Thymus (tissue), 11 donors: ENCODE measurements around the gene WWP2. TPM values are rescaled to one million over a fixed set of nuclear protein-coding genes. Genes with fewer than 3 reads are reported as not detected.

Experiments
- DNase-seq, 9 donors: peaks; one replicate each; pipeline ENCODE4 v3.0.0-alpha.2; 2013; ENCODE audit warnings: low spot score in 9 of 9, low read depth in 6 of 9, missing footprints in 1 of 9
- H3K27ac ChIP-seq, 2 donors: one replicate each; pipeline ENCODE4 v1.5.1; 2013; ENCODE audit warnings: control low read depth in 1 of 2, low read depth in 1 of 2, low read length in 1 of 2, mild to moderate bottlenecking in 1 of 2, moderate library complexity in 1 of 2
- H3K27me3 ChIP-seq, 2 donors: one replicate each; pipeline ENCODE4 v1.5.1; 2013; ENCODE audit warnings: low read length in 1 of 2; ENCODE audit not compliant: control insufficient read depth in 2 of 2, insufficient read depth in 1 of 2
- H3K36me3 ChIP-seq, 2 donors: one replicate each; pipeline ENCODE4 v1.5.1; 2013; ENCODE audit warnings: low read length in 1 of 2, mild to moderate bottlenecking in 1 of 2, moderate library complexity in 1 of 2; ENCODE audit not compliant: control insufficient read depth in 2 of 2, insufficient read depth in 2 of 2
- H3K4me1 ChIP-seq, 2 donors: one replicate each; pipeline ENCODE4 v1.5.1; 2013; ENCODE audit warnings: low read length in 2 of 2; ENCODE audit not compliant: control insufficient read depth in 2 of 2, insufficient read depth in 2 of 2
- H3K4me3 ChIP-seq, 2 donors: one replicate each; pipeline ENCODE4 v1.5.1; 2013; ENCODE audit warnings: low read length in 2 of 2, control low read depth in 1 of 2, mild to moderate bottlenecking in 1 of 2
- H3K9me3 ChIP-seq, 2 donors: one replicate each; pipeline ENCODE4 v1.5.1; 2013; ENCODE audit warnings: low read length in 1 of 2, mild to moderate bottlenecking in 1 of 2; ENCODE audit not compliant: control insufficient read depth in 2 of 2, insufficient read depth in 1 of 2
- WGBS: extraction: QIAGEN DNeasy Blood & Tissue Kit; methylation state at CpG from one replicate; pipeline ENCODE4 v1.1.7; 2013; 5-methylcytosine and 5-hydroxymethylcytosine counted together
- polyA plus RNA-seq: library from polyadenylated mRNA; stranded (reverse); fragments of 200-250 nt; gene quantifications from one replicate; pipeline ENCODE4 v1.2.3, GENCODE V29; 2013
- total RNA-seq: library from RNA; stranded (reverse); fragments of 120-200 nt; gene quantifications from one replicate; pipeline ENCODE4 v1.2.4, GENCODE V29; 2013
- donor health status: healthy.

Gene WWP2
- total and polyA plus RNA-seq, 2 donors = 13.5 to 21.1 TPM

GRCh38 chr16:69893106-69893505 lies 131.0 kb downstream of the WWP2 start:
- H3K36me3 ChIP-seq = peaks cover 16 to 19% of the 10 kb centered on the region in 2 donors
- no peaks in the 10 kb centered on the region for H3K9me3 ChIP-seq
- 95% methylated on average over 2 of the region's 2 CpGs for WGBS
- no peak overlapping the region for H3K4me3 ChIP-seq
- no peak for DNase-seq
- H3K27me3 ChIP-seq = no peaks in the 10 kb centered on the region
- no peaks in the 10 kb centered on the region for H3K4me1 ChIP-seq
- no peak overlapping the region for H3K27ac ChIP-seq

GRCh38 chr16:69894676-69895075 lies 132.5 kb downstream of the WWP2 start:
- H3K9me3 ChIP-seq = no peaks in the 10 kb centered on the region
- 88% methylated on average over 11 of the region's 11 CpGs for WGBS
- no peak overlapping the region for H3K27ac ChIP-seq
- DNase-seq = no peak
- no peak overlapping the region for H3K4me3 ChIP-seq
- H3K27me3 ChIP-seq = no peaks in the 10 kb centered on the region
- peaks cover 6% of the 10 kb centered on the region in 2 donors for H3K36me3 ChIP-seq
- no peaks in the 10 kb centered on the region for H3K4me1 ChIP-seq

GRCh38 chr16:69903865-69904415 lies 141.8 kb downstream of the WWP2 start:
- DNase-seq = no peak
- WGBS = 95% methylated on average over 8 of the region's 8 CpGs
- H3K27ac ChIP-seq = no peak overlapping the region
- no peaks in the 10 kb centered on the region for H3K4me1 ChIP-seq
- H3K27me3 ChIP-seq = no peaks in the 10 kb centered on the region
- H3K36me3 ChIP-seq = peaks cover 11% of the 10 kb centered on the region in 2 donors
- no peak overlapping the region for H3K4me3 ChIP-seq
- H3K9me3 ChIP-seq = no peaks in the 10 kb centered on the region

GRCh38 chr16:69904495-69905170 lies 142.5 kb downstream of the WWP2 start:
- no peaks in the 10 kb centered on the region for H3K9me3 ChIP-seq
- H3K4me1 ChIP-seq = no peaks in the 10 kb centered on the region
- no peaks in the 10 kb centered on the region for H3K27me3 ChIP-seq
- H3K27ac ChIP-seq = no peak overlapping the region
- no peak for DNase-seq
- 90% methylated on average over 9 of the region's 9 CpGs for WGBS
- H3K36me3 ChIP-seq = peaks cover 12 to 17% of the 10 kb centered on the region in 2 donors
- H3K4me3 ChIP-seq = no peak overlapping the region

- no peak overlapping the region for H3K27ac ChIP-seq
- no peaks in the 10 kb centered on the region for H3K9me3 ChIP-seq
- DNase-seq = no peak
- H3K4me3 ChIP-seq = no peak overlapping the region
- 78% methylated on average over 2 of the region's 2 CpGs for WGBS
- H3K27me3 ChIP-seq = no peaks in the 10 kb centered on the region
- no peaks in the 10 kb centered on the region for H3K4me1 ChIP-seq
- H3K36me3 ChIP-seq = peaks cover 15 to 17% of the 10 kb centered on the region in 2 donors
Observed at GRCh38 chr16:69905171-69905555, 143.0 kb downstream of the WWP2 start.

- DNase-seq = no peak
- Histone ChIP-seq H3K27ac (no peak overlapping the region), H3K4me3 (no peak overlapping the region), H3K36me3 (peaks cover 15 to 17% of the 10 kb centered on the region in 2 donors), H3K9me3 (no peaks in the 10 kb centered on the region), H3K4me1 (no peaks in the 10 kb centered on the region), H3K27me3 (no peaks in the 10 kb centered on the region)
- WGBS = 97% methylated on average over 6 of the region's 6 CpGs
Observed at GRCh38 chr16:69906838-69907401, 144.8 kb downstream of the WWP2 start.

- no peak for DNase-seq
- no peak overlapping the region for H3K27ac ChIP-seq
- H3K4me1 ChIP-seq = no peaks in the 10 kb centered on the region
- no peak overlapping the region for H3K4me3 ChIP-seq
- H3K36me3 ChIP-seq = peaks cover 11 to 17% of the 10 kb centered on the region in 2 donors
- H3K9me3 ChIP-seq = no peaks in the 10 kb centered on the region
- H3K27me3 ChIP-seq = no peaks in the 10 kb centered on the region
- 97% methylated on average over 8 of the region's 8 CpGs for WGBS
Observed at GRCh38 chr16:69909043-69909442, 146.9 kb downstream of the WWP2 start.

GRCh38 chr16:69909760-69910159 lies 147.6 kb downstream of the WWP2 start:
- H3K36me3 ChIP-seq = peaks cover 11 to 16% of the 10 kb centered on the region in 2 donors
- H3K4me1 ChIP-seq = no peaks in the 10 kb centered on the region
- DNase-seq = no peak
- 98% methylated on average over 7 of the region's 7 CpGs for WGBS
- no peaks in the 10 kb centered on the region for H3K27me3 ChIP-seq
- no peaks in the 10 kb centered on the region for H3K9me3 ChIP-seq
- H3K27ac ChIP-seq = no peak overlapping the region
- H3K4me3 ChIP-seq = no peak overlapping the region

- H3K27me3 ChIP-seq = no peaks in the 10 kb centered on the region
- 63% methylated on average over 3 of the region's 3 CpGs for WGBS
- DNase-seq = no peak
- H3K4me3 ChIP-seq = no peak overlapping the region
- H3K36me3 ChIP-seq = peaks cover 11 to 14% of the 10 kb centered on the region in 2 donors
- H3K27ac ChIP-seq = no peak overlapping the region
- H3K4me1 ChIP-seq = no peaks in the 10 kb centered on the region
- no peaks in the 10 kb centered on the region for H3K9me3 ChIP-seq
Observed at GRCh38 chr16:69910964-69911363, 148.8 kb downstream of the WWP2 start.
